Endothelial cell of umbilical vein (primary cell): ENCODE data around the gene AIM2. TPM values are rescaled to one million over a fixed set of nuclear protein-coding genes. Genes with fewer than 3 reads are reported as not detected.

Experiments
- BruUV-seq: library from RNA; stranded (reverse); fragments of 400-500 nt; replicated peaks from 2 replicates; lab custom pipeline; 2021; lab: Mats Ljungman, UMichigan
- CTCF ChIA-PET: fragments of 300-600, 350-600 bp; sonication (Branson Sonifier 250); formaldehyde crosslinking; loops from one replicate; lab custom pipeline; 2021; ENCODE audit warnings: antibody characterized with exemption, inconsistent platforms; lab: Charles Lee
- POLR2A ChIA-PET: fragments of 300-600, 350-600 bp; sonication (Branson Sonifier 250); formaldehyde crosslinking; loops from one replicate; lab custom pipeline; 2021; ENCODE audit warnings: antibody characterized with exemption, inconsistent platforms; lab: Charles Lee
- DNase-seq: peaks from one replicate; pipeline ENCODE4 v3.0.0-alpha.2; 2011; ENCODE audit warnings: low read depth, low spot score
- FAIRE-seq: peaks from 2 replicates; lab custom pipeline; 2011; peaks lifted over from hg19 to GRCh38; lab: Jason Lieb, UNC
- H2AFZ ChIP-seq: 2 replicates; pipeline ENCODE4 v1.6.0; 2012; ENCODE audit warnings: low read depth, low read length, control low read depth, inconsistent platforms
- H3K27ac ChIP-seq: 2 replicates; pipeline ENCODE4 v1.5.1; 2011; ENCODE audit warnings: low read depth, mild to moderate bottlenecking, control low read depth, low read length, moderate library complexity; ENCODE audit not compliant: insufficient read depth
- H3K27me3 ChIP-seq, 2 experiments: 2 replicates each; pipeline versions ENCODE4 v1.6.0 to v1.6.1; 2011; ENCODE audit warnings: low read length in 2 of 2, mixed read lengths in 1 of 2; ENCODE audit not compliant: control insufficient read depth in 2 of 2, insufficient read depth in 2 of 2
- H3K36me3 ChIP-seq, 2 experiments: 2 replicates in 1 of 2; 3 replicates in 1 of 2; pipeline ENCODE4 v1.5.1; 2011; ENCODE audit warnings: low read length in 2 of 2, mild to moderate bottlenecking in 1 of 2, moderate library complexity in 1 of 2; ENCODE audit not compliant: control insufficient read depth in 2 of 2, insufficient read depth in 2 of 2; ENCODE audit errors: extremely low read depth in 1 of 2
- H3K4me1 ChIP-seq: 3 replicates; pipeline ENCODE4 v1.5.1; 2011; ENCODE audit warnings: mild to moderate bottlenecking, low read length; ENCODE audit not compliant: control insufficient read depth, insufficient read depth; ENCODE audit errors: extremely low read depth
- H3K4me2 ChIP-seq: 2 replicates; pipeline ENCODE4 v1.6.1; 2011; ENCODE audit warnings: low read length, control low read depth, mixed read lengths; ENCODE audit not compliant: insufficient read depth
- H3K4me3 ChIP-seq, 3 experiments: fragments of 200-600 bp in 1 of 3; sonication (generic), shearing (Covaris generic) in 1 of 3; replicated peaks in 1 of 3; 2 replicates each; pipeline ENCODE4 v1.5.1; 2011 to 2016; ENCODE audit warnings: control low read depth in 3 of 3, low read length in 3 of 3, mild to moderate bottlenecking in 2 of 3, inconsistent platforms in 1 of 3, low read depth in 1 of 3, moderate library complexity in 1 of 3; ENCODE audit not compliant: insufficient read depth in 1 of 3
- H3K79me2 ChIP-seq: 2 replicates; pipeline ENCODE4 v1.6.0; 2012; ENCODE audit warnings: low read length, inconsistent platforms; ENCODE audit not compliant: control insufficient read depth, insufficient read depth
- H3K9ac ChIP-seq: replicated peaks from 2 replicates; pipeline ENCODE3; 2011; ENCODE audit warnings: low read length, control low read depth; ENCODE audit not compliant: insufficient read depth; ENCODE audit errors: extremely low read depth
- H3K9me1 ChIP-seq: replicated peaks from 3 replicates; pipeline ENCODE4 v1.6.0; 2011; ENCODE audit warnings: mild to moderate bottlenecking, low read length; ENCODE audit not compliant: control insufficient read depth, insufficient read depth; ENCODE audit errors: extremely low read depth
- H3K9me3 ChIP-seq: replicated peaks from 2 replicates; pipeline ENCODE4 v1.5.1; 2012; ENCODE audit warnings: low read length, inconsistent platforms; ENCODE audit not compliant: control insufficient read depth, insufficient read depth
- H4K20me1 ChIP-seq: replicated peaks from 2 replicates; pipeline ENCODE3; 2011; ENCODE audit warnings: mild to moderate bottlenecking, low read length; ENCODE audit not compliant: control insufficient read depth, insufficient read depth; ENCODE audit errors: extremely low read depth
- EZH2 ChIP-seq: IDR thresholded peaks from 2 replicates; pipeline ENCODE4 v1.6.1; 2012; ENCODE audit warnings: borderline replicate concordance, low read depth, mild to moderate bottlenecking, moderate library complexity, low read length, inconsistent platforms; ENCODE audit not compliant: severe bottlenecking
- FOS ChIP-seq: IDR thresholded peaks from 2 replicates; pipeline ENCODE4 v1.6.1; 2011; ENCODE audit warnings: mild to moderate bottlenecking, low read length, moderate library complexity, borderline replicate concordance; ENCODE audit not compliant: insufficient read depth
- JUN ChIP-seq: IDR thresholded peaks from 2 replicates; pipeline ENCODE4 v1.6.1; 2011; ENCODE audit warnings: borderline replicate concordance, low read depth; ENCODE audit not compliant: insufficient read length, insufficient read depth
- MYC ChIP-seq: IDR thresholded peaks from one replicate; pipeline ENCODE4 v1.6.1; 2011; ENCODE audit warnings: mild to moderate bottlenecking, low read depth, low read length
- POLR2A ChIP-seq: IDR thresholded peaks from 2 replicates; pipeline ENCODE4 v1.6.1; 2012; ENCODE audit warnings: low read depth, mild to moderate bottlenecking, control low read depth, low read length
- POLR2AphosphoS5 ChIP-seq: IDR thresholded peaks from 2 replicates; pipeline ENCODE4 v1.6.1; 2012; ENCODE audit warnings: low read depth, mild to moderate bottlenecking, control low read depth, low read length, moderate library complexity; ENCODE audit not compliant: insufficient read depth
- dilution Hi-C: fragments of 300-500 bp; cut with MboI; formaldehyde crosslinking; loops from one replicate; pipeline ENCODE4 v1.15.0; 2019; ENCODE audit warnings: low sequenced_read_pairs; ENCODE audit not compliant: extremely low pct_ligation_motif_present
- intact Hi-C: fragments of 100-400 bp; cut with micrococcal nuclease; formaldehyde crosslinking; loops from one replicate; pipeline ENCODE4 v1.10.0; 2022
- polyA plus RNA-seq, 4 experiments: library from polyadenylated mRNA; depleted of rRNA in 3 of 4; stranded (reverse) in 3 of 4; unstranded in 1 of 4; fragments of >200 nt; gene quantifications; 2 replicates each; pipeline versions ENCODE4 v1.2.1 to v1.2.3, GENCODE V29; 2011 to 2012; ENCODE audit warnings: missing spikeins in 1 of 4
- total RNA-seq: library from RNA; stranded (reverse); gene quantifications from 2 replicates; pipeline ENCODE4 v1.2.3, GENCODE V29; 2021
- TF ChIP-seq, protein P1 (sequence below), 2 donors: IDR thresholded peaks; 1 replicate in 1 of 2; 2 replicates in 1 of 2; pipeline ENCODE4 v1.5.1; 2011; ENCODE audit warnings: low read length in 2 of 2, mild to moderate bottlenecking in 2 of 2, moderate library complexity in 2 of 2, control low read depth in 1 of 2, inconsistent platforms in 1 of 2, low read depth in 1 of 2; ENCODE audit not compliant: insufficient read depth in 1 of 2; ENCODE audit errors: extremely low read depth in 1 of 2
- TF ChIP-seq, protein P2 (sequence below): IDR thresholded peaks from 2 replicates; pipeline ENCODE4 v1.6.1; 2011; ENCODE audit not compliant: insufficient read depth, insufficient read length

The AIM2 gene
- total and polyA plus RNA-seq, 2 donors (not counting 3 experiments of a cell fraction or from before 2014, with no cell fraction given) = not detected

DNA sequence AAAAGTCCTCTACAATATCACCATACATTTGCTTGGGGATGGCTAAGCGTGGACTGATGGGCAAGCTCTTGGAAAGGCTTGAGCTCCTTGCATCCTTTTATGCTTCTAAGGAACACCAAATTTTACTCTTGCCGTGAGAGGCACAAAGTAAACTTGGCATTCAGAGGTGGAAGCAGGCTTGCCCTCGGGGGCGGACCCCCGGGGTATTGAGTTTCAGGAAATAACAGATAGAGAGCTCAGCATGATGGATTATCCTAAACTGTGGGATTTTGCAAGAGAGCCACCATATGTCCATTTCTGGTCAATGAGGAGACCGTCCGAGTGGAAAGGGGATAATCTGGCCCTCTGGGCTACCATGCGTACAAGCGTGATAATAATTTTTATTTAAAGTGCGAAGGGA lies 52.8 kb downstream of the AIM2 start:
- intact Hi-C loops = no loop called here
- dilution Hi-C loops = no loop called here
- H3K9me3 ChIP-seq = no peaks in the 10 kb centered on the region
- no peak overlapping the region for H3K27ac ChIP-seq
- POLR2A ChIA-PET = no interaction called here
- peaks cover 71% of the 10 kb centered on the region for H3K79me2 ChIP-seq
- FAIRE-seq (no peak), DNase-seq (no peak)
- H4K20me1 ChIP-seq = no peaks in the 10 kb centered on the region
- H3K4me2 ChIP-seq = no peak overlapping the region
- no TSS peak for BruUV-seq
- H3K36me3 ChIP-seq = peaks cover 11 to 15% of the 10 kb centered on the region in 2 experiments
- no peak overlapping the region for H3K9ac ChIP-seq
- no peaks in the 10 kb centered on the region for H3K9me1 ChIP-seq
- no peak overlapping the region for H3K4me3 ChIP-seq
- peaks cover 7% of the 10 kb centered on the region for H3K4me1 ChIP-seq
- no peaks in the 10 kb centered on the region for H3K27me3 ChIP-seq
- H2AFZ ChIP-seq = no peak overlapping the region
- TF ChIP-seq JUN (no peak), POLR2A (no peak), EZH2 (no peak), FOS (no peak), POLR2AphosphoS5 (no peak), MYC (no peak)
- TF ChIP-seq, protein P1, sequence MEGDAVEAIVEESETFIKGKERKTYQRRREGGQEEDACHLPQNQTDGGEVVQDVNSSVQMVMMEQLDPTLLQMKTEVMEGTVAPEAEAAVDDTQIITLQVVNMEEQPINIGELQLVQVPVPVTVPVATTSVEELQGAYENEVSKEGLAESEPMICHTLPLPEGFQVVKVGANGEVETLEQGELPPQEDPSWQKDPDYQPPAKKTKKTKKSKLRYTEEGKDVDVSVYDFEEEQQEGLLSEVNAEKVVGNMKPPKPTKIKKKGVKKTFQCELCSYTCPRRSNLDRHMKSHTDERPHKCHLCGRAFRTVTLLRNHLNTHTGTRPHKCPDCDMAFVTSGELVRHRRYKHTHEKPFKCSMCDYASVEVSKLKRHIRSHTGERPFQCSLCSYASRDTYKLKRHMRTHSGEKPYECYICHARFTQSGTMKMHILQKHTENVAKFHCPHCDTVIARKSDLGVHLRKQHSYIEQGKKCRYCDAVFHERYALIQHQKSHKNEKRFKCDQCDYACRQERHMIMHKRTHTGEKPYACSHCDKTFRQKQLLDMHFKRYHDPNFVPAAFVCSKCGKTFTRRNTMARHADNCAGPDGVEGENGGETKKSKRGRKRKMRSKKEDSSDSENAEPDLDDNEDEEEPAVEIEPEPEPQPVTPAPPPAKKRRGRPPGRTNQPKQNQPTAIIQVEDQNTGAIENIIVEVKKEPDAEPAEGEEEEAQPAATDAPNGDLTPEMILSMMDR (IDR thresholded peaks at IDR 0.05; ENCODE audit: extremely low read depth in 1 of 2, insufficient read depth in 1 of 2, low read depth in 1 of 2, low read length in 2 of 2) = no peak
- TF ChIP-seq, protein P2, sequence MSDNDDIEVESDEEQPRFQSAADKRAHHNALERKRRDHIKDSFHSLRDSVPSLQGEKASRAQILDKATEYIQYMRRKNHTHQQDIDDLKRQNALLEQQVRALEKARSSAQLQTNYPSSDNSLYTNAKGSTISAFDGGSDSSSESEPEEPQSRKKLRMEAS = no peak
- CTCF ChIA-PET = no interaction called here
